H9 (cell line): ENCODE results near the gene TPX2. TPM values are rescaled to one million over a fixed set of nuclear protein-coding genes. Genes with fewer than 3 reads are reported as not detected.

Experiments used
- DNase-seq: peaks from one replicate; pipeline ENCODE4 v3.0.0-alpha.2; 2017
- H2AFZ ChIP-seq: one replicate; pipeline ENCODE4 v1.6.1; 2013; ENCODE audit warnings: mild to moderate bottlenecking, low read length, control low read depth, moderate library complexity
- H2AK5ac ChIP-seq: 2 replicates; pipeline ENCODE4 v1.6.1; 2013; ENCODE audit warnings: low read length, control low read depth, mixed read lengths; ENCODE audit not compliant: insufficient read length
- H2BK120ac ChIP-seq: one replicate; pipeline ENCODE4 v1.6.1; 2013; ENCODE audit warnings: low read depth, mild to moderate bottlenecking, low read length, control low read depth, inconsistent platforms; ENCODE audit not compliant: poor library complexity, severe bottlenecking
- H2BK12ac ChIP-seq: 2 replicates; pipeline ENCODE4 v1.6.1; 2013; ENCODE audit warnings: low read length, control low read depth, mixed read lengths, low read depth; ENCODE audit not compliant: insufficient read length
- H2BK15ac ChIP-seq: 2 replicates; pipeline ENCODE4 v1.6.1; 2013; ENCODE audit warnings: low read depth, low read length, control low read depth
- H2BK20ac ChIP-seq: one replicate; pipeline ENCODE4 v1.6.1; 2013; ENCODE audit warnings: low read depth, mild to moderate bottlenecking, low read length, control low read depth, inconsistent platforms; ENCODE audit not compliant: poor library complexity, severe bottlenecking
- H2BK5ac ChIP-seq: 2 replicates; pipeline ENCODE4 v1.6.1; 2013; ENCODE audit warnings: low read length, control low read depth, mixed read lengths; ENCODE audit not compliant: insufficient read length
- H3K14ac ChIP-seq: 2 replicates; pipeline ENCODE4 v1.6.1; 2013; ENCODE audit warnings: low read length, control low read depth; ENCODE audit not compliant: insufficient read depth
- H3K18ac ChIP-seq: 2 replicates; pipeline ENCODE4 v1.6.1; 2013; ENCODE audit warnings: low read depth, mild to moderate bottlenecking, mixed read lengths, low read length, control low read depth; ENCODE audit not compliant: insufficient read length
- H3K23ac ChIP-seq: 2 replicates; pipeline ENCODE4 v1.6.1; 2013; ENCODE audit warnings: low read length, control low read depth, mixed read lengths, low read depth; ENCODE audit not compliant: insufficient read length
- H3K23me2 ChIP-seq: 2 replicates; pipeline ENCODE4 v1.6.1; 2013; ENCODE audit warnings: low read depth, mild to moderate bottlenecking, mixed read lengths, low read length, control low read depth; ENCODE audit not compliant: insufficient read length, poor library complexity, severe bottlenecking
- H3K27ac ChIP-seq: 2 replicates; pipeline ENCODE4 v1.5.1; 2013; ENCODE audit warnings: low read length, control low read depth, mixed read lengths, low read depth; ENCODE audit not compliant: insufficient read length
- H3K27me3 ChIP-seq: 2 replicates; pipeline ENCODE4 v1.6.1; 2013; ENCODE audit warnings: low read length, control low read depth, inconsistent platforms; ENCODE audit not compliant: insufficient read depth
- H3K4ac ChIP-seq: 2 replicates; pipeline ENCODE4 v1.6.1; 2013; ENCODE audit warnings: low read depth, mild to moderate bottlenecking, control low read depth, inconsistent platforms, low read length, moderate library complexity
- H3K4me1 ChIP-seq: 2 replicates; pipeline ENCODE4 v1.6.1; 2013; ENCODE audit warnings: low read length, control low read depth, inconsistent platforms; ENCODE audit not compliant: insufficient read depth
- H3K4me2 ChIP-seq: 2 replicates; pipeline ENCODE4 v1.6.1; 2013; ENCODE audit warnings: low read length, control low read depth, mixed read lengths; ENCODE audit not compliant: insufficient read length, insufficient read depth
- H3K56ac ChIP-seq: 2 replicates; pipeline ENCODE4 v1.6.1; 2013; ENCODE audit warnings: low read depth, mild to moderate bottlenecking, mixed read lengths, low read length, control low read depth; ENCODE audit not compliant: insufficient read length
- H3K79me1 ChIP-seq: 2 replicates; pipeline ENCODE4 v1.6.1; 2013; ENCODE audit warnings: low read depth, mild to moderate bottlenecking, moderate library complexity, low read length, control low read depth, inconsistent platforms; ENCODE audit not compliant: insufficient read depth, poor library complexity, severe bottlenecking
- H3K79me2 ChIP-seq: 2 replicates; pipeline ENCODE4 v1.6.1; 2013; ENCODE audit warnings: low read length, control low read depth, inconsistent platforms; ENCODE audit not compliant: insufficient read depth
- H3K9ac ChIP-seq: 2 replicates; pipeline ENCODE4 v1.6.1; 2013; ENCODE audit warnings: low read length, control low read depth, mixed read lengths; ENCODE audit not compliant: insufficient read length; ENCODE audit errors: extremely low read depth
- H3K9me3 ChIP-seq: one replicate; pipeline ENCODE4 v1.6.1; 2013; ENCODE audit warnings: low read depth, low read length, inconsistent platforms; ENCODE audit not compliant: control insufficient read depth
- H3T11ph ChIP-seq: one replicate; pipeline ENCODE4 v1.6.1; 2013; ENCODE audit warnings: mild to moderate bottlenecking, low read length, control low read depth, inconsistent platforms
- H4K20me1 ChIP-seq: one replicate; pipeline ENCODE4 v1.6.1; 2013; ENCODE audit not compliant: control insufficient read depth, insufficient read length, insufficient read depth
- H4K5ac ChIP-seq: 2 replicates; pipeline ENCODE4 v1.6.1; 2013; ENCODE audit warnings: low read depth, mild to moderate bottlenecking, mixed read lengths, low read length, control low read depth; ENCODE audit not compliant: insufficient read length
- H4K8ac ChIP-seq: replicated peaks from 2 replicates; pipeline ENCODE4 v1.6.1; 2013; ENCODE audit warnings: low read length, control low read depth, mixed read lengths, low read depth; ENCODE audit not compliant: insufficient read length
- H4K91ac ChIP-seq: 2 replicates; pipeline ENCODE4 v1.6.1; 2013; ENCODE audit warnings: low read depth, mild to moderate bottlenecking, moderate library complexity, mixed read lengths, low read length, control low read depth; ENCODE audit not compliant: insufficient read length
- H3K27ac Mint-ChIP-seq, 3 experiments: 2 replicates in 2 of 3; 3 replicates in 1 of 3; pipeline ENCODE4 v1.8.0; 2020 to 2021; ENCODE audit warnings: mixed read lengths in 3 of 3, mild to moderate bottlenecking in 1 of 3, moderate library complexity in 1 of 3
- H3K27me3 Mint-ChIP-seq: 2 replicates; pipeline ENCODE4 v1.8.0; 2021; ENCODE audit warnings: low read depth, mild to moderate bottlenecking, moderate library complexity, mixed read lengths
- H3K36me3 Mint-ChIP-seq, 3 experiments: 2 replicates in 2 of 3; 3 replicates in 1 of 3; pipeline ENCODE4 v1.8.0; 2020 to 2021; ENCODE audit warnings: low read depth in 3 of 3, mixed read lengths in 3 of 3; ENCODE audit not compliant: insufficient read depth in 1 of 3
- H3K4me1 Mint-ChIP-seq, 2 experiments: 2 replicates each; pipeline ENCODE4 v1.8.0; 2020; ENCODE audit warnings: mixed read lengths in 2 of 2
- H3K4me3 Mint-ChIP-seq, 2 experiments: 2 replicates in 1 of 2; 3 replicates in 1 of 2; pipeline ENCODE4 v1.8.0; 2020 to 2021; ENCODE audit warnings: mild to moderate bottlenecking in 2 of 2, mixed read lengths in 2 of 2, moderate library complexity in 1 of 2
- H3K9me3 Mint-ChIP-seq, 2 experiments: 2 replicates in 1 of 2; 3 replicates in 1 of 2; pipeline ENCODE4 v1.8.0; 2020; ENCODE audit warnings: mild to moderate bottlenecking in 2 of 2, mixed read lengths in 2 of 2, moderate library complexity in 1 of 2
- total RNA-seq: library from RNA; stranded (reverse); gene quantifications from 2 replicates; pipeline ENCODE4 v1.2.1, GENCODE V29; 2021
- TF ChIP-seq, protein P1 (sequence below): fragments of 200-600 bp; sonication (generic); conservative IDR thresholded peaks from 3 replicates; pipeline ENCODE4 v1.8.0; 2021; ENCODE audit warnings: antibody characterized with exemption, mild to moderate bottlenecking

Gene TPX2
- total RNA-seq, 1 experiment from 2014 or later: 161 TPM

DNA sequence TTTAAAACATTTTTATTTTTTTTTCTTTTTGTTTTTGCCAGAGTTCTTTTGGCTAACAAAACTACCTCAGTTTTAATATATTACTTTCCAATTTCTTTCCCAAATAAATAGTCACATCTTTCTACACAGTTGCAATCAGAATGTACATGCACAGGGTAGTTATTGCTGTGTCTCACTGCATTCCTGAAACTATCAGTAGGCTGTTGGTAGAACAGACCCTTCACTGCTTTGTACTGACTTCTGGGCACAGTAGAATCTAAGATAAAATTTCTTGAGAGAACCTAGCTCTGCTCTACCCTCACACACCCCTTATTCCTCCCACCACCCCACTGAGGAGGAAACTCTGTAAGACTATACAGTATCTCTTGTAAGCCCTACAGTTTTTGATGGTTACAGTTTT lies 19.9 kb downstream of the TPX2 start:
- Histone ChIP-seq H3K27ac (no peak overlapping the region), H3T11ph (no peak overlapping the region), H3K4ac (no peak overlapping the region), H3K9ac (no peak overlapping the region), H3K18ac (no peak overlapping the region), H2BK120ac (no peak overlapping the region), H3K79me2 (no peaks in the 10 kb centered on the region; the same call in 1 of the 2 replicates), H3K27me3 (no peaks in the 10 kb centered on the region), H4K20me1 (no peaks in the 10 kb centered on the region), H2BK15ac (no peak overlapping the region), H2AFZ (no peak overlapping the region), H3K23ac (no peak overlapping the region), H2AK5ac (no peak overlapping the region), H4K91ac (no peak overlapping the region), H4K8ac (no peak overlapping the region), H2BK5ac (no peak overlapping the region), H3K79me1 (peaks cover 3% of the 10 kb centered on the region), H3K14ac (no peak overlapping the region), H3K56ac (no peak overlapping the region), H2BK12ac (no peak overlapping the region), H3K4me1 (no peaks in the 10 kb centered on the region), H2BK20ac (no peak overlapping the region), H3K9me3 (no peaks in the 10 kb centered on the region), H3K4me2 (no peak overlapping the region), H4K5ac (no peak overlapping the region), H3K23me2 (no peaks in the 10 kb centered on the region)
- DNase-seq: no peak
- Mint-ChIP-seq H3K36me3 (peaks cover 32 to 71% (median 65%) of the 10 kb centered on the region in 3 experiments), H3K27me3 (no peaks in the 10 kb centered on the region), H3K9me3 (no peaks in the 10 kb centered on the region), H3K4me3 (no peak overlapping the region), H3K27ac (no peak overlapping the region), H3K4me1 (peaks cover 7 to 8% of the 10 kb centered on the region in 2 experiments)
- TF ChIP-seq, protein P1, sequence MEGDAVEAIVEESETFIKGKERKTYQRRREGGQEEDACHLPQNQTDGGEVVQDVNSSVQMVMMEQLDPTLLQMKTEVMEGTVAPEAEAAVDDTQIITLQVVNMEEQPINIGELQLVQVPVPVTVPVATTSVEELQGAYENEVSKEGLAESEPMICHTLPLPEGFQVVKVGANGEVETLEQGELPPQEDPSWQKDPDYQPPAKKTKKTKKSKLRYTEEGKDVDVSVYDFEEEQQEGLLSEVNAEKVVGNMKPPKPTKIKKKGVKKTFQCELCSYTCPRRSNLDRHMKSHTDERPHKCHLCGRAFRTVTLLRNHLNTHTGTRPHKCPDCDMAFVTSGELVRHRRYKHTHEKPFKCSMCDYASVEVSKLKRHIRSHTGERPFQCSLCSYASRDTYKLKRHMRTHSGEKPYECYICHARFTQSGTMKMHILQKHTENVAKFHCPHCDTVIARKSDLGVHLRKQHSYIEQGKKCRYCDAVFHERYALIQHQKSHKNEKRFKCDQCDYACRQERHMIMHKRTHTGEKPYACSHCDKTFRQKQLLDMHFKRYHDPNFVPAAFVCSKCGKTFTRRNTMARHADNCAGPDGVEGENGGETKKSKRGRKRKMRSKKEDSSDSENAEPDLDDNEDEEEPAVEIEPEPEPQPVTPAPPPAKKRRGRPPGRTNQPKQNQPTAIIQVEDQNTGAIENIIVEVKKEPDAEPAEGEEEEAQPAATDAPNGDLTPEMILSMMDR: no peak
